ENCODE data around the gene RPP25. TPM values are rescaled to one million over a fixed set of nuclear protein-coding genes. Genes with fewer than 3 reads are reported as not detected.
A peak's percentile ranks its signal among the peaks of the same experiment; 100 is the strongest.

Gene RPP25
- total and polyA plus RNA-seq, 2 of the 13 experiments (the other 11 are each of a cell fraction or from before 2014, with no cell fraction given), result 0.05 to 0.11 TPM

DNA sequence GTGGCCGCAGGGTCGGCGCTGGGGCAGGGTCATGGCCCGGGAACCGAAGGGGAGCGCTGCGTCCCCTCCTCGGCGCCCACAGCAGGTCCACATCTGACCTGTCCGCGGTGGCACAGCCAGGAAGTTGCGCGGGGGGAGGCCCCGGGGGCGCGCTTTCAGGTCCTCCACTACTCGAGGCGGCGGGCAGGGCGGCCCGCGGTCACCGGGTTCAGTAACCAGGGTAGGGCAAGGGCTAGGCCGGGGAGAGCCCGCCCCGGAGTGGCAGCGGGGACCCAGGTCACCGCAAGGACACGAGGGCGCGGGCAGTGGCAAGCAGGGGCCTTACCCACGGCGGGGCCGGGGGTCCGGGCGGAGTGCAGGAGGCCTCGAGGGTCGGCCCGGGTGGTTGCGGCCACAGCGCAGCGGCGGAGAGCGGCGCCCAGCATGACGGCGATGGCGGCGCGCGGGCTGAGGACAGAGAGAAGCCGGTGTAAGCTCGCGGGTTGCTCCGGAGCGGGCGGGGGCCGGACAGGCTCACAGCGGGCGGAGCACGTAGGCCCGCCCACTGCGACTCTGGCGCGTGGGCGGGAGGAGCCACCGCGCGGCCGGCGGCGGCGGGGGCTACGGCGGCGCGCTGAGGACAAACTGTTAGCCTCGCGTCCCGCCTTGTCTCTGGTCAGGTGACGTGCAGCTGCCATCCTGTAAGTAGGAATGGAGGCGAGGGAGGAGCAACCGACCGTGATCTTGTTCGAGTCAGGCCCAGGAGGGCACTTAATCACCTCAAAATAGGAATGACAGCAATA, 18.8 kb downstream of the RPP25 start, which contains the start of gene COX5A (continued):
- TF ChIP-seq ZBTB14 (CRISPR knock-in tag; IDR thresholded peaks at IDR 0.05) (peak; percentile 83), NPAS2 (CRISPR knock-in tag; IDR thresholded peaks at IDR 0.05; ENCODE audit: borderline replicate concordance) (no peak), RAD51 (IDR thresholded peaks at IDR 0.05; ENCODE audit: borderline replicate concordance) (no peak), PHF8 (CRISPR knock-in tag; IDR thresholded peaks at IDR 0.05) (peak; percentile 96), ZNF292 (CRISPR knock-in tag; IDR thresholded peaks at IDR 0.05; ENCODE audit: borderline replicate concordance, low read depth) (no peak), MXI1 (IDR thresholded peaks at IDR 0.05; ENCODE audit: borderline replicate concordance, low read depth, low read length) (peak; percentile 77; the same call in 2 of the 3 replicates), ZNF274 (CRISPR knock-in tag; IDR thresholded peaks at IDR 0.05) (peak; percentile 87; the same call in 1 of the 2 replicates), ZNF510 (CRISPR knock-in tag; IDR thresholded peaks at IDR 0.05; ENCODE audit: low read depth) (0 out of 2 replicates have a peak, but pooled peaks have one; percentile 39), ZFP36L2 (CRISPR knock-in tag; IDR thresholded peaks at IDR 0.05) (no peak), FOXC1 (CRISPR knock-in tag; IDR thresholded peaks at IDR 0.05; ENCODE audit: borderline replicate concordance) (peak; percentile 81), ZBTB49 (CRISPR knock-in tag; IDR thresholded peaks at IDR 0.05; ENCODE audit: borderline replicate concordance) (no peak), PRDM10 (CRISPR knock-in tag; IDR thresholded peaks at IDR 0.05; ENCODE audit: low read depth) (peak; percentile 20; the same call in 1 of the 2 replicates), BHLHE40 (IDR thresholded peaks at IDR 0.05; ENCODE audit: low read length) (peak; percentile 72)
- TF ChIP-seq, protein P1, sequence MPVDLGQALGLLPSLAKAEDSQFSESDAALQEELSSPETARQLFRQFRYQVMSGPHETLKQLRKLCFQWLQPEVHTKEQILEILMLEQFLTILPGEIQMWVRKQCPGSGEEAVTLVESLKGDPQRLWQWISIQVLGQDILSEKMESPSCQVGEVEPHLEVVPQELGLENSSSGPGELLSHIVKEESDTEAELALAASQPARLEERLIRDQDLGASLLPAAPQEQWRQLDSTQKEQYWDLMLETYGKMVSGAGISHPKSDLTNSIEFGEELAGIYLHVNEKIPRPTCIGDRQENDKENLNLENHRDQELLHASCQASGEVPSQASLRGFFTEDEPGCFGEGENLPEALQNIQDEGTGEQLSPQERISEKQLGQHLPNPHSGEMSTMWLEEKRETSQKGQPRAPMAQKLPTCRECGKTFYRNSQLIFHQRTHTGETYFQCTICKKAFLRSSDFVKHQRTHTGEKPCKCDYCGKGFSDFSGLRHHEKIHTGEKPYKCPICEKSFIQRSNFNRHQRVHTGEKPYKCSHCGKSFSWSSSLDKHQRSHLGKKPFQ (CRISPR knock-in tag; IDR thresholded peaks at IDR 0.05; ENCODE audit: insufficient replicate concordance), result no peak
- TF ChIP-seq, protein P2, sequence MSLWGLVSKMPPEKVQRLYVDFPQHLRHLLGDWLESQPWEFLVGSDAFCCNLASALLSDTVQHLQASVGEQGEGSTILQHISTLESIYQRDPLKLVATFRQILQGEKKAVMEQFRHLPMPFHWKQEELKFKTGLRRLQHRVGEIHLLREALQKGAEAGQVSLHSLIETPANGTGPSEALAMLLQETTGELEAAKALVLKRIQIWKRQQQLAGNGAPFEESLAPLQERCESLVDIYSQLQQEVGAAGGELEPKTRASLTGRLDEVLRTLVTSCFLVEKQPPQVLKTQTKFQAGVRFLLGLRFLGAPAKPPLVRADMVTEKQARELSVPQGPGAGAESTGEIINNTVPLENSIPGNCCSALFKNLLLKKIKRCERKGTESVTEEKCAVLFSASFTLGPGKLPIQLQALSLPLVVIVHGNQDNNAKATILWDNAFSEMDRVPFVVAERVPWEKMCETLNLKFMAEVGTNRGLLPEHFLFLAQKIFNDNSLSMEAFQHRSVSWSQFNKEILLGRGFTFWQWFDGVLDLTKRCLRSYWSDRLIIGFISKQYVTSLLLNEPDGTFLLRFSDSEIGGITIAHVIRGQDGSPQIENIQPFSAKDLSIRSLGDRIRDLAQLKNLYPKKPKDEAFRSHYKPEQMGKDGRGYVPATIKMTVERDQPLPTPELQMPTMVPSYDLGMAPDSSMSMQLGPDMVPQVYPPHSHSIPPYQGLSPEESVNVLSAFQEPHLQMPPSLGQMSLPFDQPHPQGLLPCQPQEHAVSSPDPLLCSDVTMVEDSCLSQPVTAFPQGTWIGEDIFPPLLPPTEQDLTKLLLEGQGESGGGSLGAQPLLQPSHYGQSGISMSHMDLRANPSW (CRISPR knock-in tag; IDR thresholded peaks at IDR 0.05; ENCODE audit: borderline replicate concordance), result 0 out of 2 replicates have a peak, but pooled peaks have one; percentile 52

All from HepG2 (cell line).